HG02938 (cell line): ENCODE measurements around the gene UQCC5.

ENCODE experiments used
- ATAC-seq: cut with Tn5 transposase; IDR thresholded peaks from one replicate; pipeline ENCODE4 v1.9.1; 2021; ENCODE audit warnings: mild to moderate bottlenecking, moderate library complexity; ENCODE audit not compliant: unreplicated experiment

The UQCC5 gene

DNA sequence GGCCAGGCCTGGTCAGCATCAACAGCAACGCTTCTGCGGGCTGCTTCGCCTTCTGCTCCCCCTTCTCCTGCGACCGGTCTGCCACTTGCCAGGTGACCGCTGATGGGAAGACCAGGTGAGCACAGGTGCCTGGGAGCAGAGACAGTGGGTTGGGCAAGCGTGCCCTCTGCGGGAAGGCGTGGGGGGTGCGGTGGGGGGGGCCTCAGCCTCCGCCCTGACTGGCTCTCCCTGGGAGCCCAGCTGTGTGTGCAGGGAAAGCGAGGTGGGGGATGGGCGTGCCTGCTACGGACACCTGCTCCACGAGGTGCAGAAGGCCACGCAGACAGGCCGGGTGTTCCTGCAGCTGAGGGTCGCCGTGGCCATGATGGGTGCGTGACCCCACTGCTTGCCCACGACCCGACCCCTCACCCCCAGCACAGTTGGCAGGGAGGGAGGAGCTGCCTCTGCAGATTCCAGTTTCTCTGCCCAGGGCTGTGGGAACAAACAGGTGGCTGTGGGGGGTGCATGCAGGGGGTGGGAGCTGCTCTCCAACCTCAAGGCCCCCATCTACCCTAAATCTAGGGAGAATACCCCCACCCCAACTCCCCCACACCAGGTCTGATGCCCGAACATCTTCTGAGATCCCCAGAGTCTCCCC, 32.5 kb upstream of the UQCC5 start:
- no peak for ATAC-seq

DNA sequence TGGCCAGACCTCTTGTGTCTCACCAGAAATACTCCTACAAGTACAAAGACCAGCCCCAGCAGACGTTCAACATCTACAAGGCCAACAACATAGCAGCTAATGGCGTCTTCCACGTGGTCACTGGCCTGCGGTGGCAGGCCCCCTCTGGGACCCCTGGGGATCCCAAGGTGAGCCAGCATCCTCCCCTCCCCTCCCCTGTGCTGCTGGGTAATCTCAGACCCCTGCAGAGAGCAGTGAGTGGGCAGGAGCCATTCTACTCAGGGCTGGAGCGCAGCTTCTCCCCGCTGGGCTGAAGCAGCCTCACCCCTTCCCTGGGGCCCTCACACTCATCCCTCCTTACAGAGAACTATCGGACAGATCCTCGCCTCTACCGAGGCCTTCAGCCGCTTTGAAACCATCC, 31.4 kb upstream of the UQCC5 start:
- ATAC-seq = no peak

DNA sequence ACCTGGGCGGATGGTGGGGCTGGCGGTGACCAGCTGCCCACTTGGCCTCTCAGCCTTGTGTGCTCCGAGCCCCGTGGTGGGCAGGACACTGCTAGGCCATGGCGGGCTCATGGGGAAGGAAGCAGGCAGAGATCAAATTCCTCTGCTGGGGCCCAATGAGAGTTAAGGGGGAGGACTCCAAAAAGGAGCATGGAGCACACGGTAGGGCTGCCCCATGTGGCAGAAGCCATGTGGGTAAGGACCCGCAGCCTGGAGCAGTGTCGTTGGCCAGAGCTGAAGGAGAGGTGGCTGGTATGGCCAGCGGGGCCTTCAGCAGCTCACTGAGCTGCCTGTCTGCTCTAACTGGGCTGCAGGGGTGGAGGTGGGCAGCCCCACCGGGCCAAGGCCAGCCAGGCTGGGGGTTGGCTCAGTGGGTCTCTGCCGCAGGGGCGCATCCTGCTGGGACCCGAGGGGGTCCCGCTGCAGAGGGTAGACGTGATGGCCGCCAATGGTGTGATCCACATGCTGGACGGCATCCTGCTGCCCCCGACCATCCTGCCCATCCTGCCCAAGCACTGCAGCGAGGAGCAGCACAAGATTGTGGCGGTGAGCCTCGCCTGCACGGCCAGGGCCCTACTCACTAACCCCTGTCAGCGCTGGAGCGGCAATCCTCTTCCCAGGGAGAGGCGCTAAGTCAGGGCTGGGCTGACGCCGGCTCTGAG, 30.0 kb upstream of the UQCC5 start:
- ATAC-seq = no peak

DNA sequence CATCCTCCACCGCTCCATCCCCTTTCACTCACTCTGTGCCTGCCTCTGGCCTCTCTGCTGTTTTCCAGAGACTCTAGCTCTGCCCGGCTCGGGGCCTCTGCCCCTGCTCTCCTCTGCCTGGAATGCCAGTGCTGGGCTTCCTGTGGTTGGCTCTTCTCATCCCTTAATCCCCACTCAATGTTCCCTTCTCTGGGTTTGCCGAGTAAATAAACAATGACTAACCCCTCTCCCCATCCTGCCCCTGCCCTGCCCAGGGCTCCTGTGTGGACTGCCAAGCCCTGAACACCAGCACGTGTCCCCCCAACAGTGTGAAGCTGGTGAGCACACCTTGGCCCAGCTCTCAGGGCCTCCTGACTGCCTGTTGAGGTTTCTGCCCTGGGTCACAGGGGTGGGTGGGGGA, 29.0 kb upstream of the UQCC5 start:
- ATAC-seq = no peak

DNA sequence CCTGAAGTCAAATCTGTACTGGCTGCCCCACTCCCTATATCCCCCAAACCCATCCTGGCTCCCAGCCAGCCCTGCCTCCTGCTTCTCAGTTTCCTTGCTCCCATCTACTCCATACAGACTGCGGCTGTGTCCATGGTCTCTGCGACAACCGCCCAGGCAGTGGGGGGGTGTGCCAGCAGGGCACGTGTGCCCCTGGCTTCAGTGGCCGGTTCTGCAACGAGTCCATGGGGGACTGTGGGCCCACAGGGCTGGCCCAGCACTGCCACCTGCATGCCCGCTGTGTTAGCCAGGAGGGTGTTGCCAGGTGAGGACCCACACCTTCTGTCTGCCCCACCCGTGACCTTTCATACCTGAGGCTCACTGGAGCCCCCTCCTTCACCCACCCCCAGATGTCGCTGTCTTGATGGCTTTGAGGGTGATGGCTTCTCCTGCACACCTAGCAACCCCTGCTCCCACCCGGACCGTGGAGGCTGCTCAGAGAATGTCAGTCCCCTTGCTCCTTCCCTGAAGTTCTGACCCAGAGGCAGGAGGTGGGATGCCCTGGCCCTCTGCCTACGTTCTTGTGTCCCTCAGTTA, 26.6 kb upstream of the UQCC5 start:
- no peak for ATAC-seq

DNA sequence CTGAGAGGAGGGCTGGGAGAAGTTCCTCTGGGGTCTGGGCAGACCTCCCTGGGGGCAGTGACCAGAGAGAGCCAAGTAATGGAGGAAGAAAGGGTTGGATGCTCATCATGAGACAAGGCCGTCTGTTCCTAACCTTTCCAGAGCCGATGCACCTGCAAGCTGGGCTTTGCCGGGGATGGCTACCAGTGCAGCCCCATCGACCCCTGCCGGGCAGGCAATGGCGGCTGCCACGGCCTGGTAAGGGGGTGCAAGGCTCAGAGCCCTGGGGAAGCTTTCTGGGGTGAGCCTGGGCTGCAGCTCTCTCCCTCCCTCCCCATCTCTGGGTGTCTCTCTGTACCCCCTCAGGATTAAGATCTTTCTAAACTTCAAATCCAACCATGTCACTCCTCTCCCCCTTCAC, 24.9 kb upstream of the UQCC5 start:
- no peak for ATAC-seq

DNA sequence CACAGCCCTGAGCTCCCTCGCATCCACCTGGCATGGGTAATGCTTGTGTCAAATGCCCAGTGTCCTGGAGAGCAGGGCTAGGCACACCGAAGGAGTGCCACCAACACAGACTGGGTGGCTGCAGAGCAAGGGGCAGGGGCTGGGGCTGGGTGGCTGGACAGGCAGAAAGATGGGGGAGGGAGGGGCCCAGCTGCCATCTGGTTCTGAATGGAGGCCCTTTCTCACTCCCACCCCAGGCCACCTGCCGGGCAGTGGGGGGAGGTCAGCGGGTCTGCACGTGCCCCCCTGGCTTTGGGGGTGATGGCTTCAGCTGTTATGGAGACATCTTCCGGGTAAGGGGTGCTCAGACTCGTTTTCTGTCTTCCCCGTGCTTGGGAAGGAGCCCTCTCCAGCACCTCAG, 24.3 kb upstream of the UQCC5 start:
- ATAC-seq = no peak

DNA sequence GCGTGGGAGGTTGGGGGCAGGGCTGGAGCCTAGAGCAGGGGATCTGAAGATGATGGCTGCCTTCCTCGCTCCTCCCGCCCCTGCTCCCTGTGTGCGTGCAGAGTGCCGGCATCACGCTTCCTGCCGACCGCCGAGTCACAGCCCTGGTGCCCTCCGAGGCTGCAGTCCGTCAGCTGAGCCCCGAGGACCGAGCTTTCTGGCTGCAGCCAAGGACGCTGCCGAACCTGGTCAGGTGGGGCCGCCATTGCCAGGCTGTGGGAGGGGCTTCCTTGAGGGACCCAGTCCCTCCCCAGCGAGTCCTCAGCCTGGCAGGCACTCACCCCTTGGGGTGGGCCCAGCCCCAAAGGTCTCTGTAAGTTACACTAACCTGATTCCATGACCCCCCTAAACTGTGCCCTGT, 23.7 kb upstream of the UQCC5 start:
- no peak for ATAC-seq

DNA sequence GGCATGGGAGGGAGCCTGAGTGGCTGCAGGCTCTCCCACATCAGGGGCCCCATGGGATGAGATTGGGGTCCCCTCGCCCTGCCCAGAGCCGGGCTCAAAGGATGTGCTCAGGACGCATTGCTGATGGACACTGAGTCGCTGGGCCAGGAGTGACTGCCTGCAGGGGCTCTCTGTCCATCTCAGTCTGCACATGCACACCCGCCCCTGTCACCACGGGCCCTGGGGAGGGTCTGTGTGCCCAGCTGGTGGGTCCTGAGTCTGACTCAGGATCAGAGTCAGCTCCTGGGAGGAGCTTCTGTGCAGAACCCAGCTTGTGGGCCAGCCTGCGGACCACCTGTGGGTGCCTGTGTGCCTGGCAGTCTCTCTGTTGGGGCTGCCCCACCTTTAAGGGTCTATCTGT, 23.1 kb upstream of the UQCC5 start:
- no peak for ATAC-seq

DNA sequence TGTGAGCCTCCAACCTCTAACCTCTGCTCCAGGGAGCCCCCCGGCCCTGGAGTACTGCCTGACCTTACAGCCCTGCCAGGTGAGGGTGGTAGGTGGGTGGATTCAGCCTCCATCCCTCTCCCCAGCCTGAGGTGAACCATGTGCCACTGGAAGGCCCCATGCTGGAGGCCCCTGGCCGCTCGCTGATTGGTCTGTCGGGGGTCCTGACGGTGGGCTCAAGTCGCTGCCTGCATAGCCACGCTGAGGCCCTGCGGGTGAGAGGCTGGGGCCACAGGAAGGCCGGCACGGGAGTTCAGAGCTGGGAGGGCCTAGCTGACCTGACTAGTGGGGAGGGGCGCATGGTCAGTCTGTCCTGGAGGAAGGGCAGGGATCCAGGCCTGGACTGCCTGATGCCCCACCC, 21.8 kb upstream of the UQCC5 start:
- ATAC-seq = no peak

DNA sequence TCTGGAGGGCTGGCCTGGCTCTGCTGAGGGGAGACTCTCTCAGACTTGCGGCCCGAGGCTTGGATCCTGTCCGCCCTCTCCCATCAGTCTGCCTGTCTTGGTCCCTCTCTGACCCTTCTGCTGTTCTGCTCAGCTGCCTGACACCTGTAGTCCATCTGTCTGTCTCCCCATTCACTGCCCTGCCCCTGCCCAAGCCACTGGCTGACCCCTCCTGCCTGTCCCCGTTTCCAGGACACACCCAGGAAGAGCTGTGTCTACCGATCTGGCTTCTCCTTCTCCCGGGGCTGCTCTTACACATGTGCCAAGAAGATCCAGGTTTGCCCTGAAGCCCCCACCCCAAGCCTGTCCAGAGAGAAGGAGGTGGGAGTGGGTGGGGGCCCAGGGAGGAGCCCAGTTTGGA, 21.2 kb upstream of the UQCC5 start:
- ATAC-seq = no peak

DNA sequence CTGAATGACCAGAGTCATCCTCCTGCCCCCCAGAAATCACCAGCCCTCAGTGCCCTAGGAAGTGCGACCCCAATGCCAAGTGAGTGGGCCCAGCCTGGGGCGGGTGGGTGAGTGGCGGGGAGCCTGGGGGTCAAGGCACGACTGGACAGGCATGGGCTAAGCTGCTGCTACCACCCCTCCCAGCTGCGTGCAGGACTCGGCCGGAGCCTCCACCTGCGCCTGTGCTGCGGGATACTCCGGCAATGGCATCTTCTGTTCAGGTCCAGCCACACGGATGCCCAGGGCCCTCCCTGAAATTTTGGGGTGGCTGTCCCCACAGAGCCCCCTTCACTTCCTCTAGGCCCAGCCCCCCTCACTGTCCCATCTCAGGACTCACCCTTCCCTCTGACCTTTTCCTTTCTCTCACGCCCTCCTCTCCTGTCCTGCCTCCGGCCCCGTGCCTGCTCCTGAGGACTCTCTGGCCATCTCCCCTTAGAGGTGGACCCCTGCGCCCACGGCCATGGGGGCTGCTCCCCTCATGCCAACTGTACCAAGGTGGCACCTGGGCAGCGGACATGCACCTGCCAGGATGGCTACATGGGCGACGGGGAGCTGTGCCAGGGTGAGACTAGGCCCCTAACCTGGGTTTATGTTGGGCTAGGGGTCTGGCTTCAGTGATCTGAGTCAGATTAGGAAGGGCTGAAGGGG, 19.8 kb upstream of the UQCC5 start:
- ATAC-seq = no peak

DNA sequence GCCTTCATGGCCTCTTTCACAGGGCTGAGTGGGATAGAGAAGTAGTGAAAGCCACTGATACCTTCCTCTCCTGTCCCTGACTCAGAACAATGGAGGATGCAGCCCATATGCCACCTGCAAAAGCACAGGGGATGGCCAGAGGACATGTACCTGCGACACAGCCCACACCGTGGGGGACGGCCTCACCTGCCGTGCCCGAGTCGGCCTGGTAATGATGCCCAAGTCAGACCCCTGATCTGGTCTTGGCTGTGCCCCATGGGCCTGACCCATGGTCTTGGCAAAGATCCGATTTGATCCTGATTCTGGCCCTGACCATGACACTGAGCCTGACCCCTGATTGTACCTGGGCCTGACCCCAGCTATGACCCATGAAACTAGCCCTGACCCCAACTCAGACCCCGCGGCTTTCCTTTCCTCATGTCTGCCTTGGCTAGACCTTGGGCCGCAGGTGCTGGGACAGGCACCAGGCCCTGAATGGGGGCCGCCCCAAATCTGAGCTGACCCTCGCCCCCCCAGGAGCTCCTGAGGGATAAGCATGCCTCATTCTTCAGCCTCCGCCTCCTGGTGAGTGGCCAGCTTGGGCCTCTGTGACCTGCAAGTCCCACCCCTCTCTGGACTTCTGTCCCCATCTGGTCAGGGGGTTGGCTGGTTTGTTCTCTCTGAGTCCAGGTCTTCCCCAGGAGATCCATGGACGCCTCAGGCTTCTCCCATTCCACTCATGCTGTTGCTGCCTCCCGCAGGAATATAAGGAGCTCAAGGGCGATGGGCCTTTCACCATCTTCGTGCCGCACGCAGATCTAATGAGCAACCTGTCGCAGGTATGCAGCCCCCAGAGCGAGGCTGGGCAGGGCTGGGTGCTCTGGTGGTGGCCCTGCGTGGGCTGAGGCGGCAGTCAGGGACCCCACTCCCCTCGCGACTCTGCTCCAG, 18.3 kb upstream of the UQCC5 start:
- no peak for ATAC-seq

DNA sequence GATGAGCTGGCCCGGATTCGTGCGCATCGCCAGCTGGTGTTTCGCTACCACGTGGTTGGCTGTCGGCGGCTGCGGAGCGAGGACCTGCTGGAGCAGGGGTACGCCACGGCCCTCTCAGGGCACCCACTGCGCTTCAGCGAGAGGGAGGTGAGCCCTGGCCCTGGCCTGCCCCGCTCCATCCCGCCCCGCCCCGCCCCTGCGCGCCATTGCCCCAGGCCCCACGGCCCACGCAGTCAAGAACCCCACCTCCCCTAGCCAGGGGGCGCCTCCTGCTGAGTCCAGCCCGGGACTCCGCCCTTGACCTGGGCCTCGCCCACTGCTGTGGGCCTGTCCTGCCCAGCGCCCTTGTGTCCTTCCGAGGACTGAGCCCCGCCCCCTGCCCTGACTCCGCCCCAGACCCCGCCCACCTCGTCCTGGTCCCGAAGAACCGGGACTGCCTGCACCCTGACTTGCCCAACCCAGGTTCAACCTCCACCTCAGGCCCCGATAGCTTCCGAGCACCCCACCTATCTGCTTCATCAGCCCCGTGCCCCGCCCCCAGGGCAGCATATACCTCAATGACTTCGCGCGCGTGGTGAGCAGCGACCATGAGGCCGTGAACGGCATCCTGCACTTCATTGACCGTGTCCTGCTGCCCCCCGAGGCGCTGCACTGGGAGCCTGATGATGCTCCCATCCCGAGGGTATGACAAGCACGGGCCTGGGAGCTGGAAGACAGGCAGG, 17.5 kb upstream of the UQCC5 start:
- ATAC-seq = no peak

DNA sequence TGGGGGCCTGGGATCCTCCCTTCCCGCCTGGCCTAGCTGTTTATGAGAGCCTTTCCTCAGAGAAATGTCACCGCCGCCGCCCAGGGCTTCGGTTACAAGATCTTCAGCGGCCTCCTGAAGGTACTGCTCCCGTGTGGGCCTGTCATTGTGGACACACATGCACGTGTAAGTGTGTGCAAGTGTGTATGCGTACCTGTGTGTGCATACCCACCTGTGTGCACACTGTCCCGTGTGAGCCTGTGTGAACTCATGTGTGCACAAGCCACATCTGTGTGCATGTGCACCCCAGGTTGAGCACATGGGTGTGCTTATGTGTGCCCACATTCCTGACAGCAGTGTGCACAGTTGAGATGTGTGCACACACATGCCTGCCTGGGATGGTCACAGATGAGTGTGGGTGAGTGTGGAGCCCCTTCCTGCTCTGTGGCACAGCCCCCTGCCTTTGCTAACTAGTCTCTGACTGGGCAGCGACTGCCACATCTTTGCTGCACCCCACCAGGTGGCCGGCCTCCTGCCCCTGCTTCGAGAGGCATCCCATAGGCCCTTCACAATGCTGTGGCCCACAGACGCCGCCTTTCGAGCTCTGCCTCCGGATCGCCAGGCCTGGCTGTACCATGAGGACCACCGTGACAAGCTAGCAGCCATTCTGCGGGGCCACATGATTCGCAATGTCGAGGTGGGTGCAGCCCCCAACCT, 16.8 kb upstream of the UQCC5 start:
- no peak for ATAC-seq

DNA sequence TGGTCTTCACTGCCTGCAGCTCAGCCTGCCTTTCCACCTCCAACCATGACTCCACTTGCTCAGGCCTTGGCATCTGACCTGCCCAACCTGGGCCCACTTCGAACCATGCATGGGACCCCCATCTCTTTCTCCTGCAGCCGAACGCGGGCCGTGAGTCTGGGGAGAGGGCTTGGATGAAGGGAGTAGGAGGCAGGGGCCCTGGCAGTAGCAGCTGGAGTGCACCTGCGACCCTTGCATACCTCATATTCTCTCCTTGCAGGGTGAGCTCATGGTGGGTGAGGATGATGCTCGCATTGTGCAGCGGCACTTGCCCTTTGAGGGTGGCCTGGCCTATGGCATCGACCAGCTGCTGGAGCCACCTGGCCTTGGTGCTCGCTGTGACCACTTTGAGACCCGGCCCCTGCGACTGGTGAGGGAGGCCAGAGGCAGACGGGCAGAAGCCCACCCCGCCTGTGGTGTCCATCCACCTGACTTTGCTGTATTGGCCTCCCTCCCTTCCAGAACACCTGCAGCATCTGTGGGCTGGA, 16.2 kb upstream of the UQCC5 start:
- no peak for ATAC-seq

DNA sequence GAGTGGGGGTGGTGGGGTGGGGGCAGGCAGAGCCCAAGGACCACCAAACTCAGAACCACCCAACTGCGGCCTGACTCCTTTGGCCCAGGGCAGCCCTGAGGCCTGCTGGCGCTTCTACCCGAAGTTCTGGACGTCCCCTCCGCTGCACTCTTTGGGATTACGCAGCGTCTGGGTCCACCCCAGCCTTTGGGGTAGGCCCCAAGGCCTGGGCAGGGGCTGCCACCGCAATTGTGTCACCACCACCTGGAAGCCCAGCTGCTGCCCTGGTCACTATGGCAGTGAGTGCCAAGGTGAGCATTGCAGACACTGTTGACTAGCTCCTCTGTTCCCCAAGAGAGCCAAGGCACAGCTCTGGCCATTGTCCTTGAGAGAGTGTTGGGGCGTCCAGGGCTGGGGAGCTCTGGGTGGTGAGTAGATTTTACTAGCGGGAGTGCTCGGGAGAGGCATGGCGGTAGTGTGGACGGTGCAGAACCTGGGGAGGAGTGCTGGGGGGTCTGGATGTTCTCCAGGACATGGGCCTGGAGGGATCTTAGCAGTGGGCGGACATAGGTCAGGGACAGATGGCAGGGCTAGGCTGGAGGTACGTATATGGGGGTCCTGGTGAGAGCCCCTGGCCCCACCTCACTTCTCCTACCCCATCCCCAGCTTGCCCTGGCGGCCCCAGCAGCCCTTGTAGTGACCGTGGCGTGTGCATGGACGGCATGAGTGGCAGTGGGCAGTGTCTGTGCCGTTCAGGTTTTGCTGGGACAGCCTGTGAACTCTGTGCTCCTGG, 15.5 kb upstream of the UQCC5 start:
- ATAC-seq = no peak

DNA sequence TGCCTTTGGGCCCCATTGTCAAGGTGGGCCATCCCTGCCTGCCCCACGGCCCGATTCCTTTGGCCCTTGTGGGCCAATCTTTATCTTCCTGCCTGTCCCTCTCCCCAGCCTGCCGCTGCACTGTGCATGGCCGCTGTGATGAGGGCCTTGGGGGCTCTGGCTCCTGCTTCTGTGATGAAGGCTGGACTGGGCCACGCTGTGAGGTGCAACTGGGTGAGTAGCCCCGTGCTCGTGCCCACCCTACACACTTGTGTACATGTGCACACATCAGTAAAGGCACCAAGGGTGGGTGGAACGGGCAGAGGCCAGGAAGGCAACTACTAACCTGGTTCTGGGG, 14.9 kb upstream of the UQCC5 start:
- no peak for ATAC-seq
